RWPE1 (cell line): ENCODE data around the gene GNG3.
"Not testable (repeated sequence)": the region's sequence is repeated elsewhere in the genome, so short reads cannot be mapped to it uniquely, and the experiment has no call there.

ENCODE experiments used
- CTCF ChIA-PET: fragments of 350-600 bp; sonication (Branson Sonifier 250); formaldehyde crosslinking; extraction: SDS; loops from one replicate; lab custom pipeline; 2021; lab: Yijun Ruan, JAX
- POLR2A ChIA-PET: fragments of 400-600 bp; formaldehyde crosslinking; extraction: SDS; loops from one replicate; lab custom pipeline; 2020; ENCODE audit warnings: antibody characterized with exemption; ENCODE audit not compliant: low non-redundant PET; lab: Yijun Ruan, JAX
- DNase-seq: peaks from one replicate; pipeline ENCODE4 v3.0.0; 2012; ENCODE audit warnings: low spot score
- H3K27ac ChIP-seq: fragments of 450-650 bp; 2 replicates; pipeline ENCODE4 v1.5.1; 2017
- CTCF ChIP-seq: fragments of 450-650 bp; conservative IDR thresholded peaks from 2 replicates; pipeline ENCODE4 v1.5.1; 2017; ENCODE audit warnings: low read depth, mild to moderate bottlenecking

GNG3 gene

GRCh38 chr11:62728171-62728988 is 20.9 kb downstream of the GNG3 start, which contains the start of gene TTC9C:
TTC9C (plus strand) TSS chr11:62728486; CDS start chr11:62728849, 363 bp downstream.
- peak within 1 kb of the TSS; percentile 99 for H3K27ac ChIP-seq
- ChIA-PET POLR2A (interaction anchor here (0.7 to 1.8 kb wide), 4 partner anchors 26 to 106 kb away, joined by 3 to 8 read pairs (median 5); partner anchors contain the start of genes B3GAT3, C11orf98, CSKMT and POLR2G), CTCF (interaction anchor here (0.6 to 2.7 kb wide), 3 partner anchors 47 to 60 kb away, joined by 3 to 16 read pairs (median 4); no protein-coding TSS in a partner anchor)
- peak; percentile 90 for DNase-seq
- TF ChIP-seq CTCF = no peak

- peak overlapping the region; percentile 99 for H3K27ac ChIP-seq
- not testable (repeated sequence) for DNase-seq
- POLR2A ChIA-PET = interaction anchor here (0.6 kb wide), 1 partner anchor 30 kb away, joined by 13 read pairs; no protein-coding TSS in a partner anchor
- CTCF ChIA-PET = interaction anchor here (0.6 to 2.7 kb wide), 2 partner anchors 37 to 56 kb away, joined by 3 to 16 read pairs; no protein-coding TSS in a partner anchor
Measured at GRCh38 chr11:62730076-62730475, 22.6 kb downstream of the GNG3 start.

- H3K27ac ChIP-seq = peak overlapping the region; percentile 99
- POLR2A ChIA-PET = no interaction called here
- DNase-seq = no peak
- CTCF ChIA-PET = interaction anchor here (0.6 to 0.7 kb wide), 2 partner anchors 11 to 14 kb away, joined by 3 to 6 read pairs; no protein-coding TSS in a partner anchor
- peak; percentile 17; the same call in 1 of the 2 replicates for TF ChIP-seq CTCF
Measured at GRCh38 chr11:62732830-62733229, 25.4 kb downstream of the GNG3 start.

- POLR2A ChIA-PET = no interaction called here
- CTCF ChIA-PET = interaction anchor here (0.7 kb wide), 1 partner anchor 137 kb away, joined by 3 read pairs; no protein-coding TSS in a partner anchor
- H3K27ac ChIP-seq = no peak overlapping the region
- DNase-seq = no peak
- no peak for TF ChIP-seq CTCF
Measured at GRCh38 chr11:62737196-62737595, 29.7 kb downstream of the GNG3 start.

- TF ChIP-seq CTCF = no peak
- ChIA-PET POLR2A (no interaction called here), CTCF (interaction anchor here (0.6 kb wide), 1 partner anchor 121 kb away, joined by 3 read pairs; no protein-coding TSS in a partner anchor)
- no peak for DNase-seq
- peak overlapping the region; percentile 61 for H3K27ac ChIP-seq
Measured at GRCh38 chr11:62747475-62748160, 40.1 kb downstream of the GNG3 start.

- peak overlapping the region; percentile 20; the same call in 1 of the 2 replicates for H3K27ac ChIP-seq
- POLR2A ChIA-PET, DNase-seq, CTCF ChIA-PET: not testable (repeated sequence)
Measured at GRCh38 chr11:62749931-62750330, 42.5 kb downstream of the GNG3 start.
